Measurements from ENCODE around the gene ZNF425. TPM values are rescaled to one million over a fixed set of nuclear protein-coding genes. Genes with fewer than 3 reads are reported as not detected.
"Not testable (repeated sequence)": the region's sequence is repeated elsewhere in the genome, so short reads cannot be mapped to it uniquely, and the experiment has no call there.

Gene ZNF425
- total RNA-seq, 1 donor from 2014 or later = 3.6 TPM

DNA sequence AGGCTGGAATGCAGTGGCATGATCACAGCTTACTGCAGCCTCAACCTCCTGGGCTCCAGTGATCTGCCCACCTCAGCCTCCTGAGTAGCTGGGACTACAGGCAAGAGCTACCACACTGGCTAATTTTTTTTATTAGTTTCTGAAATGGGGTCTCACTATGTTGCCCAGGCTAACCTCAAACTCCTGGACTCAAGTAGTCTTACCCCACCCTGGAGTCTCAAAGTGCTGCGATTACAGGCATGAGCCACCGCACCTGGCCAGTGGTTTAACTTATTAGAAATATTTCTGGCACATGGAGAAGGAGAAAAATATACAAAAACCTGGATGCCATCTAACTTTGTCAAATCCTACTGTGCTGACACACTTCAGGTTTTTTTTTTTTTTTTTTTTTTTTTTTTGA, 50.8 kb downstream of the ZNF425 start:
- DNase-seq (ENCODE audit: low read depth) = no peak

DNA sequence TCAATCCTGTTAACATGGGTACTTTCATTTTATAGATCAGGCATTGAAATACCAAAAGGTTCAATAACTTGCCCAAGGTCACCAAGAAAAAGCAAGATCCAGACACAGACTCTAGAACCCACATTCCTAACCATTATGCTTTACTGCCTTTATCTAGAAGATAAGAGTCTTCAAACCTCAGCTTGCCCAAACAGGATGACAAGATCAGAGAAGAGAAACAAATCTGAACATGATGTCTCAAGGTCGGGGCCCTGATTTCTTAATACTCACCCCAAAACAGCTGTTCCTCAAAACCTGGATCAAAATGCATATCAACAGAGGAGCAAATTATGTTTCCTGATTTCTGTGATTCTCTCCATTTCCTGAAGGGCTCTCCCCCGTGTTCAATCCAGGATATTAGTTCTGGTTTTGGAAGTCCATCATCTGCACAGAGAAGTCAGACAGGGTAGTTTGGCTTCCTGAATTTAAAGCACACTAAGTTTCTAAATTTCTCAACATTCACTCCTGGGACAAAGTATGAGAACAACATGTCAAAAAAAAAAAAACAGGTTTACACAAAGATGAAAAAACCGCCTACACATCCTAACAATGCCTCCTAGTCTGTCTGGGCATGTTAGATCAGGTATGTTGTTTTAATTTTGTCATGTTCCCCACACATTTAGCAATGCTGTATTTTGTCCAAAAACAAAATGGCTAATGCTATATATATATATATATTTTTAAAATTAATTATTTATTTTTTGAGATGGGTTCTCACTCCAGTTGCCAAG, 51.8 kb downstream of the ZNF425 start:
- no peak for DNase-seq (ENCODE audit: low read depth)

DNA sequence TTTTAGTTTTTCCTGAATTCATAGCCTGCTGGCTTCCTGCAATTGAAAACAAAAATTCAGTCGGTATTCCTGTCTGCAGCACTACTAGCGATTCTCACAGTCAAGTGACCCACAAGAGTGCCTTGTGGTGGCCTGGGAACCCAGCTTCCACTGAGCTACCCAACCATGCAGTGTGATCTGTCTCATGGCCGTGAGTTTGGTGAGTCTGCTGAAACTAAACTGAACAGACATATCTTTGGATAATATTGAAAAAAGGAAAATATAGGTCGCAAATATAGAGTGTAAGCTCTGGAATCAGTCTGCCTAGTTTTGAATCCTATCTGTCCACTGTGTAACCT, 53.7 kb downstream of the ZNF425 start:
- no peak for DNase-seq (ENCODE audit: low read depth)

DNA sequence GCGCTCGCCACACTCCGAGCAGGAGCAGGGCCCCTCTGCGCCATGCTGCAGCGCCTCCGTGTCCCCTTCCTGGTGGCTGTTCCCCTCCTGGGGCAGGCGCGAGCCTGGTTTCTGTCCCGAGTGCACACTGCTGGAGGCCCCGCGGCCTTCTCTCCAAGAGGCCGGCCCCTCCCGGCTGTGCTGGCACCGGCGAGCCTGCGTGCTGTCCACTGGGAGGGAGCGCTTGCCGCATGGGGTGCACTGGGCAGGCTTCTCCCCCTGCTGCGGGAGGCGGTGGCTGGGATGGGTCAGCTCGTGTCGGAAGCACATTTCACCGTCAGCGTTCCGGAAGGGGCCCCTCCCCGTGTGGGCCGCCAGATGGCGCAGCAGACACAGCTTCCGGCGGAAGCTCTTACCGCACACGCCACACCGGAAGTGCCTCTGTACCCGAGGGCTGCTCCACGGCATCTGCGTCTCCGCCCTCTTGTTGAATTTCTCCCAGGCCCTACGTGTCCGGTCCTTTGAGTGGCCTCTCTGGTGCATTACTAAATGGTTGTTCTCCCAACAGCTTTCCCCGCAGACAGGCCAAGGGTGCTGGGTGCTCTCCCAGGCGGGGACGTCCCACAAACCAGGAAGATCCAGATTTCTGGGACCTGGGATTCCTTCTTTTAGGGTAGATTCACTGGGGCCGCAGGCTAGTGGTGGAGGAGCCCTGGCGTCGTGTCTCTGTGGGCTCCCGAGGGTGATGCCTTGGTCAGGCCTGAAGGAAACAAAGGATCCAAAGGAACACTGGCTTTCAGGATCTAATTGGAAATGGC, 54.3 kb downstream of the ZNF425 start:
- no peak for DNase-seq (ENCODE audit: low read depth)

DNA sequence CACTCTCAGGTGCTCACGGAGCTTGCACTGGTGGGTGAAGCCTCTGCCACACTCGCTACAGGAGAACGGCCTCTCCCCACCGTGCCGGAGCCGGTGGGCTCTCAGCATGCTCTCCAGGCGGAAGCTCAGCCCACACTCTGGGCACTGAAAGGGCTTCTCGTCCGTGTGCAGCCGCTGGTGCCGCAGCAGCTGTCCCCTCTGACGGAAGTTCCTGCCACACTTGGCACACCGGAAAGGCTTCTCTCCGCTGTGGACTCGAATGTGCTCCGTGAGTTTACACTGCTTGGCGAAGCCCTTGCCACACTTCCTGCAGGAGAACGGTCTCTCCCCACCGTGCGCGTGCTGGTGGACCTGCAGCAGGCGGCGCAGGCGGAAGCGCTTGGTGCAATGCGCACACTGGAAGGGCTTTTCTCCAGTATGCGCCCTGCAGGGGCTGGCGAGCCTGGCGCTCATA, 54.9 kb downstream of the ZNF425 start:
- DNase-seq (ENCODE audit: low read depth) = no peak

DNA sequence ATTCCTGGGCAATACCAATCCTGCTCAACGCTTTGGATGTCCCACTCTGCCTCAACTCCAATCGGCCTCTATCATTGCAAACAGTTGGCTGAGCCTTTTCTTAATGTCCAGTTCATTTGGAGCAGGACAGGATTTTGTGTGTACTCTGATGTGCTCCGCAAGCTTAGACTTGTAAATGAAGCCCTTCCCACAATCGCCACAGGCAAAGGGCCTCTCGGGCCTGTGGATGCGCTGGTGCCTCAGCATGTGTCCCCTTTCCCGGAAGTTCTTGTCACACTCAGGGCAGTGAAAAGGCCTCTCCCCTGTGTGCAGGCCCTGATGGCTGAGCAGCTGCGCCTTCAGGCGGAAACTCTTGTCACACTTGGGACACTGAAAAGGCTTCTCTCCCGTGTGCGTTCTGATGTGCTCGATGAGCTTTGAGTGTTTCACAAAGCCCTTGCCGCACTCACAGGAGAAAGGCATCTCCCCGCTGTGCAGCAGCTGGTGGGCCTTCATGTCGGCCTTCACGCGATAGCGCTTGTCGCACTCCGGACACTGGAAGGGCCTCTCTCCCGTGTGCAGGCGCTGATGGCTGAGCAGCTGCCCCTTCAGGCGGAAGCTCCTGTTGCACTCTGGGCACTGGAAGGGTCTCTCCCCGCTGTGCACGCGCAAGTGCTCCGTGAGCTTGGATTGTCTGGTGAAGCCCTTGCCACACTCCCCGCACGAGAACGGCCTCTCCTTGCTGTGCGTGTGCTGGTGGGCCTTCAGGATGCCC, 55.6 kb downstream of the ZNF425 start:
- no peak for DNase-seq (ENCODE audit: low read depth)

DNA sequence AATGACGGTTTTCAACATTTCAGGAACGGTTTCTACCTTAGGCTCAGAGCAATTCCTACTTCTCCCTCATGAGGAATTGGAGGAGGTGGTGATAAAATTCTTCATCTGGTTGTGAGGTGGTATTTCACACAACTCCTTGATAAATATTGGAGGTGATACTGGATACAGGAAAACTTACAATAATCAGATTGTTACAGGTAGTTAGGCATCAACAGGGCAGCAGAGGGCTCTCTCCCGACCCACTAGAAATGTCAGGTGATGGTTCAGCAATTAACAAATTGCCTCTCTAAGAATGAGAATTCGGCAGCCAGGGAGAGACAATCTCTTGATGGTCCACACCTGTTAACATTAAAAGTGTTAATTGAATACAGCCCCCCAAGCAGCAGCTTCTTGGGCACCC, 58.3 kb downstream of the ZNF425 start:
- no peak for DNase-seq (ENCODE audit: low read depth)

DNA sequence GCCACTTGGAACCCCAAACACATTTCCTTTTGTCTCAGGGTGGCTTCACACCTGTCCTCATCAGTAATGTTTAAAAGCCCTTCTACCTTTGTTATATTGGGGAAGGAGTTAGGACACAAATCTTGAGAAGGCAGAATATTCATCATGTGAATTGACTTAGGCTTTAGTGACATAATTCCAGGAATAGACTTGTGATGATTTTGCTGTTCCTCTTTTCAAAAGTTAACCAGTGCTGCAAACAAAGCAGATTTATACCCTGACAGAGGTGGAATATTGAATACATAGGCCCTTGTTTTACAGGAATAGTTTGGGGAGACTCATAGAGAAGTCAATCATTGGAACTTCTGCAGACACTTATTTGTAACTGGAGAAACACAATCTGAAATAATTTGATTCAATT, 62.6 kb downstream of the ZNF425 start:
- DNase-seq (ENCODE audit: low read depth) = no peak

DNA sequence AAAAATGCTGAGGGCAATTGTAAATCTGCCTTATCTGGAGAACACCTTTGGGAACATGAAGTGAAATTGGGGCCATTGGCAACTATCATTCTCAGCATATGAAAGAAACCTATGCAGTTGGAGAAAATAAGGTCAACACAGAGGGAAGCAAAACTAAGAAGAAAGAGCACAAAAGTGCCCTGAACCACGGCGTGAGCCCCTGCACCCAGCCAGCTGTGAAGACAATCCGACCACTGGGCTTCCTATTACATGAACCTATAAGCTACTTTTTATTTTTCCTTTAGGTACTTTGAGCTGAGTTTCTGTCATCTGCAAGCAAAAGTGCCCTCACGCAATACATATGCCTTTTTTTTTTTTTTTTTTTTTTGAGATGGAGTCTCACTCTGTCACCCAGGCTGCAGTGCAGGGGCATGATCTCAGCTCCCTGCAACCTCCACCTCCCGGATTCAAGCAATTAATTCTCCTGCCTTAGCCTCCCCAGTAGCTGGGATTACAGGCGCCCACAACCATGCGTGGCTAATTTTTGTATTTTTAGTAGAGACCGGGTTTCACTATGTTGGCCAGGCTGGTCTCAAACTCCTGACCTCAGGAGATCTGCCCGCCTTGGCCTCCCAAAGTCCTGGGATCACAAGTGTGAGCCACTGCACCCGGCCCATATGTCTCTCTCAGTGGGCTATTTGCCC, 63.8 kb downstream of the ZNF425 start:
- not testable (repeated sequence) for DNase-seq (ENCODE audit: low read depth)

DNA sequence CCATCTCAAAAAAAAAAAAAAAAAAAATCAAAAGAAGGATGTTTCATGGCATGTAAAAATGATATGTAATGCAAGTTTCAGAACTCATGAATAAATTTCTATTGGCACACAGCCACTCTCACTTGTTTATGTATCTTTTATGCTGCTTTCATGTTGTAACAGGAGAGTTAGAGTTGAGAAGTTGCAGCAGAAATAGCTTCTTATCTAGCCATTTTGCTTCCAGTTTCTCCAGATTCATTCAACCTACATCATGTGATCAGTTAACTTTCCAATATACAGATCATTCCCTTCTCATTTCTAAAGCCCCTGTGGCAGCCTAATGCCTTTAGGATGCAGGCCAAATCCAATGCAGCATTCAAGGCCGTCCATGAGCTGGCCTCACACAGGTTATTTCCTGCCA, 66.0 kb downstream of the ZNF425 start:
- DNase-seq (ENCODE audit: low read depth) = no peak

DNA sequence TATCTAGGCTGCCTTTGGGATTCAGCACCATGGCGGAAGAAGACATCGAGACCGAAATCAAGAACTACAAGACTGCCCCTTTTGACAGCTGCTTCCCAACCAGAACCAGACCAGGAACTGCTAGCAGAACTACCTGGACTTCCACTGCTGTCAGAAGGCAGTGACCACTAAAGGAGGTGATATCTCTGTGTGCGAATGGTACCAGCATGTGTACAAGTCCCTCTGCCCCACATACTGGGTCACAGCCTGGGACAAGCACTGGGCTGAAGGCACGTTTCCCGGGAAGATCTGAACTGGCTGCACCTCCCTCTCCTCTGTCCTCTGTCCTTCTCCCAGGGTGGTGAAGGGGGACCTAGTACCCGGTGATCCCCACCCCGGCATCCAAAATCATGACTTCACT, 72.2 kb downstream of the ZNF425 start:
- no peak for DNase-seq (ENCODE audit: low read depth)

DNA sequence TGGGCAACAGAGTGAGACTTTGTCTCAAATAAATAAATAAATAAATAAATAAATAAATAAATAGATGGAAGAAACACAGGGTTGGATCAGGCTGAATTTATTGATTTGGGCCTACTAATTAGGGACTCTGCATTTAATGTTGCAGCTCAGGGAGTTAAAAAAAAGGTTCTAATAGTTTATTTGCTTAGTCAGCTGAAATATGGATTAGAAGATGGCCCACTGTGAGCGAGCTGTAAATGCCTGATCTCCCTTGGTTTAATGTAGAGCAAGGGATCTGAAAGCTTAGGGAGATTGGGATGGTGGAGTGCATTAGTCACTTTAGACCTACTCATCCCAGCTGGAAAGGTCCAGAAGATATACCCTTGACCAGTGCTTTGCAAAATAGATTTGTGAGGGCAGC, 72.7 kb downstream of the ZNF425 start:
- DNase-seq (ENCODE audit: low read depth) = no peak

Other genes starting within 250 kb of the ZNF425 start
- 6.5 and 7.6 TPM in 2 replicates for gene EZH2, start 242.0 kb downstream of the ZNF425 start, total RNA-seq
- gene PDIA4, start 97.8 kb downstream of the ZNF425 start, total RNA-seq = 193 and 411 TPM in 2 replicates
- gene ZNF786, start 35.6 kb downstream of the ZNF425 start, total RNA-seq = 5.9 and 6.7 TPM in 2 replicates
- gene ZNF398, start 21.1 kb upstream of the ZNF425 start, total RNA-seq = 17.3 and 21.1 TPM in 2 replicates
- gene ZNF282, start 69.2 kb upstream of the ZNF425 start, total RNA-seq = 25.3 and 27.5 TPM in 2 replicates
- gene ZNF212, start 113.3 kb upstream of the ZNF425 start, total RNA-seq = 5.9 and 8.0 TPM in 2 replicates
- 18.1 and 23.6 TPM in 2 replicates for gene ZNF783, start 135.9 kb upstream of the ZNF425 start, total RNA-seq